Stimulated activated CD8-positive, alpha-beta memory T cell treated with anti-CD3 and anti-CD28 coated beads, Interleukin-7, amount 100 ng/mL, for 24 hours (primary cell): ENCODE measurements around the gene SUMO4.
"Not testable (repeated sequence)": the region's sequence is repeated elsewhere in the genome, so short reads cannot be mapped to it uniquely, and the experiment has no call there.

Source experiments
- DNase-seq: peaks from one replicate; pipeline ENCODE4 v3.0.0-alpha.2; 2020; ENCODE audit warnings: low read depth

SUMO4 gene

DNA sequence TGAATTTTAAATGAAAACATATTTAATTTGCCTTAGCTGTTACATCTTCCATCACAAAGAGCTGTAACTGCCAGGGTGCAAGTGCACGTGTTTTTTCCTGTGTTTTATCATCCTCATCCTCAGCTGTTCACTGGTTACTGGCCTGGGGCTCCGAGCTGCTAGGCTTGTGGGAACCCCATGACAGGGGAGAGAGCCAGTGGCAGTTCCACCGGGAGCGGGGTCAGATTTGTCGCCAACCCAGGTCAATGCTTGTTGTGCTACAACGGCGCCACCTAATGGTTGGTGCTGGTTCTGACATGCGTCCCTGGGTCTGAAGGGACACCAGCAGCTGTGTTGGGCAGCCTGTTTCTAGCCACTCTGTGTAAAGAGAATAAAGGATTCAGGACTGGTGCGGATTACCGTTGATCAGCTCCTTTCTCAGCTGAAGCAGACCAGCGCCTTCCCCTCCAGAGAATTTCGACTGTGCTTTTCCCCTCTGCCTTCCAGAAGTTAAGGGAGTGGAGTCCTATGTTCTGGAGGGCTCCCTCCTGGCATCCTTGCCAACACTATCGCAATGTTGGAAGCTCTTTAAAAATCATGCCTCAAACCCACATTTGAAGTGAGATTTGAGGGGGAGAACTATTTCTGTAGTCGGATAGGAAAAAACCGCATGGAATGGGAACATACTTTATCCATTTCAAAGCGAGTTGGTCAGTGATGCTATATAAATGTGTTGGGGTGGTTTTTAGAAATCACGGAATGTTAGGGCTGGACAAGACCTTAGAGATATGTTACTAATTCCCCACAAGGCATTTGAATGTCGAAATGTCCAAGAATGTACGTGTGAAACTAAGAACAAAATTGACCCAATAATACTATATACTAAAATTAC lies 32.1 kb downstream of the SUMO4 start:
- peak; percentile 84 for DNase-seq

DNA sequence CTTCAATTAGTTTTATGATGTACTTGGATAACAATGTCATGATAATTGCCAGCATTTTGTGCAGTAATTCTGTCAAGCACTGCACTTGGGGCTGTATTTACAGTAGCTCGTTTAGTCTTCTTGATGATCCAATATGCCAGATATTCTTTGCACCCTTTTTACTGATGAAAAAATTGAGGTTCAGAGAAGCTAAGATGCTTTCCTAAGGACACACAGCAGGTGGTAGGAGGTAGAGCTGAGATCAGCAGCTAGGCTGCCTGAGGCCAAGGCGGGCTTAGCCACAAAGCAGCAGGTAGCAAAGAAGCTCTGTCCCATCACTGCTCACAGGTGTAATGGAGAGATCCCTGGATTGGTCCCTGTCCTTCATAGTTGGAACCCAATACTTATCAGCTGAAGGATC lies 33.3 kb downstream of the SUMO4 start:
- DNase-seq, result no peak

DNA sequence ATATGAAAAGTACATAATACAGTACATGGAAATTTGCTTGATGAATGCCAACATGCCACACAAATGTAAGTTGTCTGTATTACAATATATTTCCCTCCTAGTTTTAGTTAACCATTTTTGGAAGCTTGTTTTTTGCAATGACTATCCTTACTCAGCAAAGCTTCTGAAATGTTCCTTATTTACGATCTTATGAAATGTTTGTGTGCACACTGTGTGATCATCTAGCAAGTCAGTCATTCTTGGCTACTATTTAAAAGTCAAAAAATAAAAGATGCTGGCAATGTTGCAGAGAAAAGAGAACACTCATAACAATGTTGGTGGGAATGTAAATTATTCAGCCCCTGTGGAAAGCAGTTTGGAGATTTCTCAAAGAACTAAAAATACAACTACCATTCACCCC lies 33.8 kb downstream of the SUMO4 start:
- no peak for DNase-seq

DNA sequence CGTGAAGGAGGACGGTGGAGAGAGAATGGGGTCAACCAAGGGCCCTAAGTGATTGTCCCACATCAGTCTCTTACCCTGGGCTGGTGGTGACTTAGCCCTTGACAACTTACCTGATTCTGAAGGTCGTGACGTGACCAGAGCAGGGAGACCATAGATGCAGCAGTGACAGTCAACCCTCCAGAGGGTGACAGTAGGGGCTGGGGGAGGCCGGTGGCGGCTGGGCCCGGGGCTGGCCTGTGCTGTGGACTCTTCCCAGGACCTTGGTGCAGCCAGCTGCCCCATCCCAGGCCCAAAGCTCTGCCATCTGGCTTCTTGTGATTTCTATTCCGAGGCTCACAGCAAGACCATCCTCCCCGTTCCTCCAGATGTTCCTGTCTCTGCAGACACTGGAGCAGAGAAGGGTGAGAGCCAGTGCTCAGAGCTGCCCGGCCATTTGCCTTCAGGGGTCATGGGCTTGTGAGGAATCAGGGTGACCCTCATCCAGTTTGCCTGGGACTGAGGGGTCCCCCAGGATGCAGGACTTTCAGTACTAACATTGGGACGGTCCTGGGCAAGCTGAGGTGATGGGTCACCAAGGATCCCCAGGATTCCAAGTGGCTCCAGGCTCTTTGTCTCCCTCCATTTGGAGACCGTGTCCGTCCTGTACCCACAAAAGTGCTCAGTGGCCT lies 36.0 kb downstream of the SUMO4 start:
- DNase-seq, result no peak

DNA sequence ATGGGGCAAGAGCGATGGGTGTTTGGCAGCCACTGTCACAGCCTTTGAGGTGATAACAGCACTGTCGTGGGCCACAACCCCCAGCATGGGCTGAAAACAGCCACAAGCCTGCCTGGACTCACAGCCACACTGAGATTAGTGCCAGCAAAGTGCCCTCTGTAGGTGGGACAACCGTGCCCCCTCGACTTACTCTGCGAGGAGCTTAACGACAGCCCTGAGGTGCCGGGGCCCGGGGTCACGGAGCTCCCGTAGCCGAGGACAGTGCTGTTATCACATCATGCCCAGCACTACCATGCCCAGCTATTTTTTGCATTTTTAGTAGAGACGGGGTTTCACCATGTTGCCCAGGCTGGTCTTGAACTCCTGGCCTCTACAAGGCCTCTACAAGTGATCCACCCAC lies 36.6 kb downstream of the SUMO4 start:
- no peak for DNase-seq

DNA sequence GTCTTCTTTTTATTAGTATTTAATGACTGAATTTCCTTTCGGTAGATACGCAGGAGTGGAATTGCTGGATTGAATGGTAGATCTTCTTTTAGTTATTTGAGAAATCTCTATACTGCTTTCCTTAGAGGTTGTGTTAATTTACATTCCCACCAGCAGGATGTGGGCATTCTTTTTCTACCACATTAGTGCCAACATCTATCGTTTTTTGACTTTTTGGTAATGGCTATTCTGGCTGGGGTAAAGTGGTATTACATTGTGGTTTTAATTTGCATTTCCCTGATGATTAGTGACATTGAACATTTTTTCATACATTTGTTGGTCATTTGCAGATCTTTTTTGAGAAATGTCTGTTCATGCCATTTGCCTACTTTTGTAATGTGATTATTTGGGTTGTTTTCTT lies 37.1 kb downstream of the SUMO4 start:
- no peak for DNase-seq

DNA sequence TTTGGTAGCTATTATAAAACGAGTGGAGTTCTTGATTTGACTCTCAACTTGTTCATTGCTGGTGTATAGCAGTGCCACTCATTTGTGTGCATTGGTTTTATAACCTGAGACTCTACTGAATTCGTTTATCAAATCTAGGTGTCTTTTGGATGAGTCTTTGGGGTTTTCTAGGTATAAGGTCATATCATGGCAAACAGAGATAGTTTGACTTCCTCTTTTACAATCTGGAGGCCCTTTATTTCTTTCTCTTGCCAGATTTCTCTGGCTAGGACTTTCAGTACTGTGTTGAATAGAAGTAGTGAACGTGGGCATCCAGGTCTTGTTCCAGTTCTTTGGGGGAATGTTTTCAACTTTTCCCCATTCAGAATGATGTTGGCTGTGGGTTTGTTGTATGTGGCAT lies 38.8 kb downstream of the SUMO4 start:
- no peak for DNase-seq

DNA sequence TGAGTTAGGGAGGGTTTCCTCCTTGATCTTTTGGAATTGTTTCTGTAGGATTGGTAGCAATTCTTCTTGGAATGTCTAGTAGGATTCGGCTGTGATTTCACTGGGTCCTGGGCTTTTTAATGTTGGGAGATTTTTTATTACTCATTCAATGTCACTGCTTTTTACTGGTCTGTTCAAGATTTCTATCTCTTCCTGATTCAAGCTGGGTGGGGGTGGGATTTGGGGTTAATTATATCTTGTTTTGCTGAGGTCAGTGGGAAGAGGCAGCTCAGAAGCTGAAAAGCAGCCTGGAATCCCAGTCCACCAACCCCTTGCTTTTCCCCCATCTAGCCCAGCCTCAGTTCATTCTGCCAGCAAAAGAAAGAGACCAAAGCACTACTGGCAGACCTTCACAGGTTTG lies 39.6 kb downstream of the SUMO4 start:
- no peak for DNase-seq

DNA sequence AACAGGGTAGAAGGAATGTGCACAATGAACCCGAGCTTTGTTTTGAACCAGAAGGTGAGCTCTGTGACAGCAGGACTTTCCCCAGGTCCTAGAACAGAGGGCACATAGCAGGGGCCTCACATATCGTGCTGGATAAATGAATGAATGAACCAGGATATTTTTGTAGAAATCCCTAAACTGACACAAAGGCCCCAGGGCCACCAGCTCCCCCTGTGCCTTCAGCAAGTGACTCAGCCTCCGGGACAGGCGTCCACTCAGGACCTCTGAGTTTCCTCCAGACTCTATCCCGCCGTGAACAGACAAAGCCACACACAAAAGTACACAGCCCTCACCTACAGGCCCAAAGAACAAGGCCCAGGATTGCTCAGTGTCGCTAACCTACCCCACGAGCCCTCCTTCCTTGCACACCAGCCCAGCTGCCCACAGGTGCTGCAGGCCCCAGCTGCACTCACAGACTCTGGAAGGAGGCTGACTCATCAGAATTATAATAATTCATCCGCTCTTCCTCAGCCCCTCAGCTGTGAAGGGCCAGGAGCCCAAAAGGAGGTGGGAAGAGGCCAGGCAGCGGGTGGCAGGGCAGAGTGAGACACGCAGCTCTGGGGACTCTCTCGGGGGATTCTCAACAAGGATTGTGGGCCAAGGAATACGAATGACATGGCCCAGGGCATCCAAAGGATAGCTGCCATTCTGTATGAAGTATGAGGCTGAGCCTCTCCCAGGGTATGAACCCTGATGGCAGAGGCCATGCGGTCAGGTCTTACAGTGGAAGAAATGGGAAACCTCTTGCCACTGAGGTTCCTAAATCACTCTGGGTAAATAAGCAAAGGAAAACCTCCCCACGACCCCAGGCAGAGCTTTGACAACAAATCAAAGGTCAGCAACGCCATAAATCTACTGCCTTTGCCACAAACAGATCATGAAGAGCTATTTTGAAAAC lies 40.9 kb downstream of the SUMO4 start:
- no peak for DNase-seq

DNA sequence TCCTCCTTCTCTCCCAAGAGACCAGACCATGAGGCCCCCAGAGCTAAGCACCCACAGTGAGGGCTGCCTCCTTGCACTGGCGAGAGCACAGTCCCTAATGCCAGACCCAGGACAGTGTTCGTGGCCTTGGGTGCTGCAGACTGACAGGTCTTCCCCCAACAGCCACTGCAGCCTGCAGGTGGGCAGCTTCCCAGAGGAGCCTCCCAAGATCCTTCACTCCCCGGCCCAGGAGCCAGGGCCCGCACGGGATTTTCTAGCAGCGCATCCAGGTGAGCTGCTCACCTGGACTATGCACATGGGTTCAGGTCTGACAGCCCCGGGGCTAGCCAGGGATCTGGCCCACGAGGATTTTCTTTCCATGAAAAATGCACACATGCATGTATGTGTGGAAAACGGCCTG lies 41.7 kb downstream of the SUMO4 start:
- no peak for DNase-seq

DNA sequence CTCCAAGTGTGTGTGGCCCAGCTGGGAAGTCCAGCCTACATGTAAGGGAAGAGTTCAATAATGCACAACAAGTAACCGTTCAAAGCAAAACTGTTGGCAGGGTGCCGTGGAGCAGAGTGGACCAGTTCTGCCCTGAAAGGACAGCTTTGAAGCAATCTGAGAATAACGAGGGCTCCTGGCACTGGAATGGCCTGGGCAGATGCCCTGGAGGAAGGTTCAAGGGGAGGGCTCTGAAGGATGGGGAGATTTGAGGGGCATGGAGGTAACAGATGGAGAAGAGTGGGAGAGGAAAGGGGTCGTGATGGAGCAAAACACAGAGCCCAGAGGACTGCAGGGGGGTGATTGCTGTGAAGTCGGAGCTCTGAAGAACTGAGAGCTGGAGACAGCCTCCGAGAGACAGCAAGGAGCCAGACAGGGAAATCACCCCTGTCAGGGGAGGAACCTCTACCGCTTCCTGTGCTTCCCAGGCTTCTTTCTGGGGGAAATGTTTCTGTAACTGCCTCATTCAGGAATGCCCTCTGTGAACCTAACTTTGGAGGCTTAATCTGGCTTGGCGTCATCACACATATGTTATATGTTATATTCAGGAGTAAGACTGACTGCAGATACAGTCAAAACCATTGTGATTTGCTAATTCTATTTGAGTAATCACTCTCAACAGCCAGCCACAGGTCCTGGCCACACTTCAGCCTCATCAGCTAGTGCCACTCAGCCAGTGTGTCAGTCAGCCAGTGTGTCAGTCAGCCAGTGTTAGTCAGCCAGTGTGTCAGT lies 43.5 kb downstream of the SUMO4 start:
- no peak for DNase-seq

DNA sequence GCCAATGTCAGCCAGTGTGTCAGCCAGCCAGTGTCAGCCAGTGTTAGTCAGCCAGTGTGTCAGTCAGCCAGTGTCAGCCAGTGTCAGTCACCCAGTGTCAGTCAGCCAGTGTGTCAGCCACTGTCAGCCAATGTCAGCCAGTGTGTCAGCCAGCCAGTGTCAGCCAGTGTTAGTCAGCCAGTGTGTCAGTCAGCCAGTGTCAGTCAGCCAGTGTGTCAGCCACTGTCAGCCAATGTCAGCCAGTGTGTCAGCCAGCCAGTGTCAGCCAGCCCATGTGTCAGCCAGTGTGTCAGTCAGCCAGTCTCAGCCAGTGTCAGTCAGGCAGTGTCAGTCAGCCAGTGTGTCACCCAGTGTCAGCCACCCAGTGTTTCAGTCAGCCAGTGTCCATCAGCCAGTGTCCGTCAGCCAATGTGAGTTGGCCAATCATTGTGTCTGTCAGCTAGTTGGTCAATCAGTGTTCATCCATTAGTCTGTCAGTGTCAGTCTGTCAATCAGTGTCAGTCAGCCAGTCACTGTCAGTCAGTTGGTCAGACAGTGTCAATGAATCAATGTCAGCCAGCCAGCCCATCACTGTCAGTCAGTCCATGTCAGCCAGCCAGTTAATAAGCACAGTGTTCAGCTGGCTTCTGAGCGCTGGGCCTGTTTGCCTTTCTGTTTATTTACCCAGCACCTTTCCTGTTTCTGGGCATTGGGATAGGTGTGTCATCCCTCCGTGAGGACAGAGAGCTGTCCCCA lies 44.5 kb downstream of the SUMO4 start:
- not testable (repeated sequence) for DNase-seq

DNA sequence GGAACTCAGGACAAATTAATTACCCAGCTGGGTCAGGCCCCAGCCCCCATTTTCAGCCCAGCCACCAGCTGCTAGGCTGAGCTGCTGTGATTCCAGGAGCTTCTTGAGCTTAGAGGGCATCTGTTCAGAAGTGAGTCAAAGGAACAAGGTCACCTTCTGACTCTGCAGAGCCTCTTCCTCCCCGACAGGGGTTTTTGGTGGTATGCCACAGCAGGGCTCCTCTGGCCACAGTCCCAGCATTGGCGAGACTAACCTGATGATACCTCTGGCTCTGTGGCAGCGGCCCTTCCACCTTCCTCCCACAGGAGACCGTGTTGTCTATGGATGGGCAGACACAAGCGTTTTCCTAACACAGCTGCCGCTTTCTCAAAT lies 45.0 kb downstream of the SUMO4 start:
- DNase-seq, result no peak

DNA sequence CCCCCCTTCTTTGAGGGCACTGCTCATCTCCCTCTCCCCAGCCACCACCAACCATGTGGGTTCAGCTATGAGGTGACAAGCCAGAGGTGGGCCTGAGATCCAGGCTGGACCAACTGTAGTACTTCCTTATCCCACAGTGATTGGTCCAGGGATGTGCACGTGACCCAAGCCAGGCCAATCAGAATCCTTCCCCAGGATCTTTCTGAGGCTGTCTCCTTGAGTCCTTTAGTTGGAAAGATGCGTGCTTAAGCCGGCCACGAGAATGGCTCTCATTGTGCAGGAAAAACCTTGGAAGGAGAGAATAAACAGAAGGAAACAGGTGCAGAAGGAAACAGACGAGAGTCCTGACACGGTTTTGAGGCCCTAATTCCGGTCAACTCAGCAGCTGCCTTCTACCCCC lies 45.5 kb downstream of the SUMO4 start:
- DNase-seq, result no peak

DNA sequence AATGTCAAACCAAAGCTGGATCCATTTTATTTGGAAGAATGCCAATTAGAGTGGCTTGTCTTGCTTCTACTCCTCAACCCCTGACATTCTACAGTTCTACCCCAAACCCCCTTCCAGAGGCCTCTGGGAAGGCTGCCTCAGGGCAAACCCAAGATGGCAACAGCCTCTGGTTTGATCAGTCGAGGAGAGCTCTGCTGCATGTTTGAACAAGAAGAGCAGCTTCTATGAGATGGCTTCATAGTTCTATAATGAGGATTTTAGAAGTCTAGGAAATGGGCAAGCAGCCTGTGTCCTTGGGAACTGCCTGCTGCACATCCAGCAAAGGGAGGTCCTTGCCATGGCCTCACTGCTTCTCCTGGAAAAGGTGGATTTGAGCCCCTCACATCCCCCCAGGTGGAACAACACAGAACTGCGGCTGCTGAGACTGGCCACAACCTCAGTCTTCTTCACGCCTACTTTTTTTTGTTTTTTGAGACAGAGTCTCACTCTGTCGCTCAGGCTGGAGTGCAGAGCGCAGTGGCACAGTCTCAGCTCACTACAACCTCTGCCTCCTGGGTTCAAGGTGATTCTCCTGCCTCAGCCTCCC lies 46.8 kb downstream of the SUMO4 start:
- DNase-seq, result no peak

DNA sequence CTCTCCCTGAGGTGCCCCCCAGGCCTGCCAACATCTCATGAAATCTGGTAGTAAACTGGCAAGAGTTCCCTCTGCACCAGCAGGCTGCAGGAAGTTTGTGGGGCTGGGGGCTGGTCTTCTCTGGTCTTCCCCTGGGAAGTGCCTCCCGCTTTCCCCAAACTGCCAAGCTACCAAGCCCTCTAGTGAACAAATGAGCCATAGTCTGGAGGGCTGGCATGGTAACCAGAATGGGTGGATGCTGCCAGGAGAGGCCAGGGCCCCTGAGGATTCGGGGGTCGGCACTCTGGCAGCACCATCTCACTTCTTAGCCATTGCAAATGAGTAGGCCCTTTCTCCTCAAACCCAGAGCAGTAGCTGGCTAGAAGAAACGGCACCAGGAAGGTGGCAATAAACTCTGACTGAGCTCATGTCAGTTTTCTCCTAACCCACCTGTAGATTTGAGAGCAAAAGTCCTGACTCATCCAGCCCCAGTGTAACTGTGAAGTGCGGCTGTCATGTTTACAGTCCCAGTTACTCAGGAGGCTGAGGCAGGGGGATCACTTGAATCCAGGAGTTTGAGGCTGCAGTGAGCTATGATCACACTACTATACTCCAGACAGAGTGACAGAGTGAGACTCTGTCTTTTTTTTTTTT lies 48.9 kb downstream of the SUMO4 start:
- no peak for DNase-seq

DNA sequence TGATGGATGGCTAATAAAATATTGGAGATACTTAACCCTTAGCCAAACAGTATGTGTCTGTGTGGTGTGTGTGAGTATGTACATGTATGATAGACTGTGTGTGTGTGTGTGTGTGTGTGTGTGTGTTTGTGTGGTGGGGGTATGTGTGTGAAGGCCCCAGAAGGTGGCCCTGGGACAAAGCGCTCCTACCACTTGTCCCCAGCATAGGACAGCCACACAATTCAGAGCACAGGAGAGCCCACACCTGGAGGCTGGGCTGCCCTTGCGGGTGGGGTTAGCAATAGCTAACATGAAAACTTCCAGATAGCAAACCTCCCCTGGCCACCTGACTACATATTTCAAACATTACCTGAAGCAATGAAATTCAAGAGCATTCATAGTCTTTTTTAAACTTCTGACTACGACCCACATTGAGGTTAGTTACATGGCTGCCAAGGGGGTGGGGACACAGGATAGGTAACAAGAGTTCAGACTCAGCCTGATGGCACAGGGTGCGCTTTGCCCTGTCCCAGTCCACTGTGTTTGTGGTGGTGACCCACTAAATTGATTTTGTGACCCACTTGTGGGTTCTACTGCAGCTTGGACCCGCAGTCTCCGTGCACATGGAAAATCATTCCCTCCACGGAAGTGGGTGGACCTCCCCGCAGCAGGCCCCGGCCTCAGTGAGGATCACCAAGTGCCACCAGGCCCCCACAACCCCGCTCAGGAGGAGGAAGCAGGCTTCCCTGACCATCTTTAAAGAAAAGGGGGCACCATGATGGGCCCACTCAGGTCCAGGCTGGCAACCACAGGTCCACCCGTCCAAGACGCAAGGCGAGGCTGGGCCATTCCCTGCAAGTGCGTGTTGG lies 50.0 kb downstream of the SUMO4 start:
- no peak for DNase-seq
